NCI-H748 (cell line): Measurements from ENCODE around the gene FAM53B.

Source experiments
- DNase-seq: peaks from one replicate; lab custom pipeline; 2025; ENCODE audit not compliant: unreplicated experiment; lab: John Stamatoyannopoulos, UW

Gene FAM53B

GRCh38 chr10:124680675-124681074 is 63.5 kb downstream of the FAM53B start:
- DNase-seq = no peak

GRCh38 chr10:124679401-124679800 is 64.8 kb downstream of the FAM53B start:
- DNase-seq = no peak

- no peak for DNase-seq
Observed at GRCh38 chr10:124678557-124679240, 65.5 kb downstream of the FAM53B start.

GRCh38 chr10:124677749-124678556 is 66.2 kb downstream of the FAM53B start:
- no peak for DNase-seq

GRCh38 chr10:124677293-124677699 is 66.9 kb downstream of the FAM53B start:
- DNase-seq = no peak

- DNase-seq = no peak
Observed at GRCh38 chr10:124676416-124677062, 67.6 kb downstream of the FAM53B start.

- DNase-seq = no peak
Observed at GRCh38 chr10:124675824-124676223, 68.4 kb downstream of the FAM53B start.

- DNase-seq = no peak
Observed at GRCh38 chr10:124675261-124675660, 68.9 kb downstream of the FAM53B start.

GRCh38 chr10:124674768-124675222 is 69.4 kb downstream of the FAM53B start:
- no peak for DNase-seq

- DNase-seq = no peak
Observed at GRCh38 chr10:124672181-124672638, 72.0 kb downstream of the FAM53B start.

GRCh38 chr10:124671486-124672075 is 72.6 kb downstream of the FAM53B start:
- peak; percentile 9 for DNase-seq

- no peak for DNase-seq
Observed at GRCh38 chr10:124670849-124671248, 73.3 kb downstream of the FAM53B start.

GRCh38 chr10:124669824-124670654 is 74.1 kb downstream of the FAM53B start:
- no peak for DNase-seq

GRCh38 chr10:124669141-124669823 is 74.9 kb downstream of the FAM53B start:
- DNase-seq = no peak

GRCh38 chr10:124668517-124669051 is 75.6 kb downstream of the FAM53B start:
- DNase-seq = no peak

- DNase-seq = no peak
Observed at GRCh38 chr10:124667425-124668345, 76.5 kb downstream of the FAM53B start.

GRCh38 chr10:124666494-124666893 is 77.7 kb downstream of the FAM53B start:
- no peak for DNase-seq

- DNase-seq = no peak
Observed at GRCh38 chr10:124665980-124666379, 78.2 kb downstream of the FAM53B start.

GRCh38 chr10:124665558-124665957 is 78.6 kb downstream of the FAM53B start:
- no peak for DNase-seq
